GM19463 (cell line): ENCODE measurements around the gene MT1G.
"Not testable (repeated sequence)": the region's sequence is repeated elsewhere in the genome, so short reads cannot be mapped to it uniquely, and the experiment has no call there.

ENCODE experiments used
- ATAC-seq: cut with Tn5 transposase; IDR thresholded peaks from one replicate; pipeline ENCODE4 v1.9.1; 2021; ENCODE audit warnings: mild to moderate bottlenecking, moderate library complexity; ENCODE audit not compliant: unreplicated experiment

The MT1G gene

DNA sequence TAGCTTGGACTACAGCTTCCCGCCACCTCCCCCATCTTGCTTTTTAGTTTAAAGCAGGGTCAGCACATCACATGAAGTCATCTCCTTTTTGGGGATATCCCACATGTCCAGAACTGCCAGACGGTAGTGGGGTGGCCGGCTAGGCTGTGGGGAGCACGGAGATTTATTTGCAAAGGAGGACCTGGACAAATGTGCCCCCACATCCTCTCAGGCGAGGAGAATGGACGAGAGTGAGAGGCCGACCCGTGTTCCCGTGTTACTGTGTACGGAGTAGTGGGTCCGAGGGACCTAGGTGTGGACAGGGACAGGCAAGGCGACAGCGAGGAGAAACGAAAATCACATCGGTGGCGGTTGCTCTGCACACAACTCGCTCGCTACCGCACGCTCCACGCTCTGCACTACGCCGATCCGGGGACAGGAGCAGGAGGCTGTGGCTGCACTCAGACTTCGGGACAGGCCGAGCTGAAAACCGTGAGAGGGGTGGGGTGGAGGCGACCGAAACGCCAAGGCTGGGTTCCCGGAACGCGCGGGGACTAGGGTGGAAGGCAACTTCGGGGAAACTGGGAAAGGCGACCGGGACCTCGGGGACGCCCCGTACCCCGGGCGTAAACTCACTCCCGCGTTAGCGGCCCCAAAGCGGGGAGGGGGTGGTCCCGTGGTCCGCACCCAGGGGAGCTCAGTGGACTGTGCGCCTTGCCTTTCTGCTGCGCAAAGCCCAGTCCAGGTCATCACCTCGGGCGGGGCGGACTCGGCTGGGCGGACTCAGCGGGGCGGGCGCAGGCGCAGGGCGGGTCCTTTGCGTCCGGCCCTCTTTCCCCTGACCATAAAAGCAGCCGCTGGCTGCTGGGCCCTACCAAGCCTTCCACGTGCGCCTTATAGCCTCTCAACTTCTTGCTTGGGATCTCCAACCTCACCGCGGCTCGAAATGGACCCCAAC is 29.8 kb downstream of the MT1G start, which contains the start of gene MT1A:
MT1A (plus strand) TSS at position 853 of the 937 bp plus-strand sequence; CDS start at position 926, 73 bp downstream.
- no peak for ATAC-seq

- ATAC-seq: no peak
Observed at GRCh38 chr16:56636616-56637413, 31.1 kb downstream of the MT1G start.

DNA sequence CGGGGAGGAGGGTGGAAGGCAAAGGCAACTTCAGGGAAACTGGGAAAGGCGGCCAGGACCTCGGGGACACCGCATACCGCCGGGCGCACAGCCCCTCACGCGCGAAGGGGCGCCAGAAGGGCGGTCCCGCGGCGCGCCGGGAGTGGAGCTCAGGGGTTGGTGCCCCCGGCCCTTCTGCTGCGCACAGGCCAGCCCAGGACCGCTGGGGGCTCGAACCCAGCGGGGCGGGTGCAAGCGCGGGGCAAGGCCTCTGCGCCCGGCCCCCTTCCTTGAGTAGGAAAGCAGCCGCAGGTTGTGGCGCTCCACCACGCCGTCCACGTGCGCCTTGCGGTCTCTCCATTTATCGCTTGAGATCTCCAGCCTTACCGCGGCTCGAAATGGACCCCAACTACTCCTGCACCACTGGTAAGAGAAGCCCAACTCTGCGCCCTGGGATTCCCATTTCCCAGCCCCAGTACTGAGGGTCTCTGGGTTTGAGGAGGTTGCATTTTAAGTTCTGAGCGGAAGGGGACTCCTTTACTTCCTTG is 32.4 kb downstream of the MT1G start:
- no peak for ATAC-seq

- ATAC-seq: no peak
Observed at GRCh38 chr16:56634715-56635440, 33.0 kb downstream of the MT1G start.

GRCh38 chr16:56633535-56633934 is 34.3 kb downstream of the MT1G start:
- no peak for ATAC-seq

DNA sequence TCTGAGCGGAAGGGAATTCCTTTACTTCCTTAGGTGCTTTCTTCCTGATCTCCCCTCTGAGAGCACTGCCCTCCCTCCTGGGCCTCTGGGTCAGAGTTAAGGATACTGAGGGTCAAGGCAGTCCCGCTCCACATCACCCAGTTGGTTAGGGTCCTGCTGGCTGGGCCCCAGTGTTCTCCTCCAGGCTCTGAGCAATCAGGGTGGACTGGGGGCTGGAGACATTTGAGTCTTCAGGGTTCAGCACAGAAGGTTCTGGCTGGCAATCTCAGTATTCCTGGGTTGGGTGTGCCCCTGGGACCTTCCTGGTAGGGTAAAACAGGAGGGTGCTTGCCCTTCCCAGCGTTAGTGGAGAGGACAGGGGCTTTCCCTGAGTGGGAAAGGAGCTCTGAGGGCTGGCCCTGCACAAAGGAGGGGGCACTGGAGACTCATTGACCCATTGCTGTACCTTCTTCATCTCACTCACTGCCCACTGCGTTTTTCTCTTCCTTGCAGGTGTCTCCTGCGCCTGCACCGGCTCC is 35.0 kb downstream of the MT1G start:
- no peak for ATAC-seq

- ATAC-seq: no peak
Observed at GRCh38 chr16:56632156-56632847, 35.6 kb downstream of the MT1G start, which contains the start of gene MT1M. Gene MT1M (plus strand): TSS chr16:56632659. CDS start chr16:56632732, 73 bp downstream.

GRCh38 chr16:56631832-56632155 is 36.1 kb downstream of the MT1G start:
- no peak for ATAC-seq

- no peak for ATAC-seq
Observed at GRCh38 chr16:56631197-56631596, 36.7 kb downstream of the MT1G start.

DNA sequence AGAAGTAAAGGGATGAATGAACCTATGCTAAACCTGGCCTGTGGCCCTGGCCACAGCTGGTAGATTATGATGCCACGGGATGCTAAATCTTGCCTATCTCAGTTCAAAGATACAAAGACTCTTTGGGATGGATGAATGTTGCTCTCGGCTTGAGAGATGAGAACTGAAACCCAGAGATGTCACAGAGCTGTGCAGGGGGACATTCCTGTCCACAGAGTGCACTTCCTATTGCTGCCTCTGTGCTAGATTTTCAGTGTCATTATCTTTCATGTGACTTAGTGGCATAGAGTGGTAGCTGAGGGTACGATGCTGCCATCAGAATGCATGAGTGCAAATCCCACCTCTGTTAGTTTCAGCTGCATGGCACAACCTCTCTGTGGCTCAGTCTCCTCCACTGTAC is 37.7 kb downstream of the MT1G start:
- ATAC-seq: peak; percentile 69

- no peak for ATAC-seq
Observed at GRCh38 chr16:56629531-56629930, 38.3 kb downstream of the MT1G start.

GRCh38 chr16:56628486-56629350 is 39.1 kb downstream of the MT1G start:
- no peak for ATAC-seq

- ATAC-seq: no peak
Observed at GRCh38 chr16:56626685-56627084, 41.2 kb downstream of the MT1G start.

GRCh38 chr16:56625943-56626654 is 41.8 kb downstream of the MT1G start:
- ATAC-seq: peak; percentile 11

DNA sequence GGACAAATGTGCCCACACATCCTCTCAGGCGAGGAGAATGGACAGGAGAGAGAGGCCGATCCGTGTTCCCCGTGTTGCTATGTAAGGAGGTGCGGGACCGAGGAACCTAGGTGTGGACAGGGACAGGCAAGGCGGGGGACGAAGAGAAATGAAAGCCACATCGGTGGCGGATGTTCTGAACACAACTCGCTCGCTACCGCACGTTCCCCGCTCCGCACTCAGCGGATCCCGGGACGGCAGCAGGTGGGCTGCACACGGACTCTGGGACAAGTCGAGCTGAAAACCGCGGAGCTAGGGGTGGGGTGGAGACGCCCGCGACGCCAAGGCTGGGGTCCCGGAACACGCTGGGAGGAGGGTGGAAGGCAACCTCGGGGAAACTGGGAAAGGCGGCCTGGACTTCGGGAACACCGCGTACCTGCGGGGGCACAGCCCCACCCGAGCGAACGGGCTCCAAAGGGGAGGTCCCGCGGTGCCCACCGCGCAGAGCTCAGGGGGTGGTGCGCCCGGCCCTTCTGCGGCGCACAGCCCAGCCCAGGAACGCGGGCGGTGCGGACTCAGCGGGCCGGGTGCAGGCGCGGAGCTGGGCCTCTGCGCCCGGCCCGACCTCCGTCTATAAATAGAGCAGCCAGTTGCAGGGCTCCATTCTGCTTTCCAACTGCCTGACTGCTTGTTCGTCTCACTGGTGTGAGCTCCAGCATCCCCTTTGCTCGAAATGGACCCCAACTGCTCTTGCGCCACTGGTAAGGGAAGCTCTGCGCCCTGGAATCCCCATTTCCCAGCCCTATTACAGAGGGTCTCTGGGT is 42.5 kb downstream of the MT1G start, which contains the start of gene MT1E:
MT1E (plus strand) TSS at position 642 of the 803 bp plus-strand sequence; CDS start at position 713, 71 bp downstream.
- peak; percentile 78 for ATAC-seq

- no peak for ATAC-seq
Observed at GRCh38 chr16:56623637-56624036, 44.2 kb downstream of the MT1G start.

- ATAC-seq: not testable (repeated sequence)
Observed at GRCh38 chr16:56623184-56623583, 44.7 kb downstream of the MT1G start.
